ENCODE measurements around the gene ZDHHC6. TPM values are rescaled to one million over a fixed set of nuclear protein-coding genes. Genes with fewer than 3 reads are reported as not detected.

Gene ZDHHC6
- total RNA-seq, 4 donors from 2014 or later: 15.1 to 31.1 (median 24.7) TPM

GRCh38 chr10:112429654-112430230 lies 17.0 kb downstream of the ZDHHC6 start:
- TF ChIP-seq, protein P1, sequence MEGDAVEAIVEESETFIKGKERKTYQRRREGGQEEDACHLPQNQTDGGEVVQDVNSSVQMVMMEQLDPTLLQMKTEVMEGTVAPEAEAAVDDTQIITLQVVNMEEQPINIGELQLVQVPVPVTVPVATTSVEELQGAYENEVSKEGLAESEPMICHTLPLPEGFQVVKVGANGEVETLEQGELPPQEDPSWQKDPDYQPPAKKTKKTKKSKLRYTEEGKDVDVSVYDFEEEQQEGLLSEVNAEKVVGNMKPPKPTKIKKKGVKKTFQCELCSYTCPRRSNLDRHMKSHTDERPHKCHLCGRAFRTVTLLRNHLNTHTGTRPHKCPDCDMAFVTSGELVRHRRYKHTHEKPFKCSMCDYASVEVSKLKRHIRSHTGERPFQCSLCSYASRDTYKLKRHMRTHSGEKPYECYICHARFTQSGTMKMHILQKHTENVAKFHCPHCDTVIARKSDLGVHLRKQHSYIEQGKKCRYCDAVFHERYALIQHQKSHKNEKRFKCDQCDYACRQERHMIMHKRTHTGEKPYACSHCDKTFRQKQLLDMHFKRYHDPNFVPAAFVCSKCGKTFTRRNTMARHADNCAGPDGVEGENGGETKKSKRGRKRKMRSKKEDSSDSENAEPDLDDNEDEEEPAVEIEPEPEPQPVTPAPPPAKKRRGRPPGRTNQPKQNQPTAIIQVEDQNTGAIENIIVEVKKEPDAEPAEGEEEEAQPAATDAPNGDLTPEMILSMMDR (IDR thresholded peaks at IDR 0.05): no peak
- TF ChIP-seq POLR2A (IDR thresholded peaks at IDR 0.05): no peak
- intact Hi-C loops (cut with DNase I): no loop called here
- H3K4me1 ChIP-seq: no peaks in the 10 kb centered on the region
- peaks cover 0 to 97% (median 6%) of the 10 kb centered on the region in 3 donors for H3K36me3 ChIP-seq
- WGBS, 2 donors: 77 to 83% methylated on average over 5 to 12 of the region's 15 CpGs
- no peak overlapping the region for H3K27ac ChIP-seq
- H3K4me3 ChIP-seq: no peak overlapping the region
- no peaks in the 10 kb centered on the region for H3K9me3 ChIP-seq
- no peak for DNase-seq
- no peaks in the 10 kb centered on the region for H3K27me3 ChIP-seq

DNA sequence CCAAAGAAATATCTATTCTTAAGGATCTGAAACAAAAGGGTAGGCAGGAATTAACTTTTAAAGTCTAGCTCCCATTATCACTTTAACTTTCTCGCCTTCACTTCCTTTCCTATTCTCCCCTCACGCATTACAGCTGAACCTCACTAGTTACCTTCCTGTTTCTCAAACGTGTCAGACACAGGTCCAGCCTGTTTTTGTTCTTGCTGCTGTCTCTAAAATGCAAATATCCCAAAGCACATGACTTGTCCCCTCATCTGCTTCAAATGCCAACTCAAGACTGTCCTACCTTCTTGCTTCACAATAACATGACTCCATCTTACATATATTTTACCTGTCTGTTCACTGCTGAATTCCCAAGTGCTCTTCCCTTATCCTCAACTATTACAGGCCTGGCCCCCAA lies 17.6 kb downstream of the ZDHHC6 start:
- Histone ChIP-seq H3K27me3 (no peaks in the 10 kb centered on the region), H3K9me3 (no peaks in the 10 kb centered on the region), H3K27ac (no peak overlapping the region), H3K4me3 (no peak overlapping the region), H3K4me1 (no peaks in the 10 kb centered on the region), H3K36me3 (peaks cover 0 to 97% (median 6%) of the 10 kb centered on the region in 3 donors)
- DNase-seq: no peak
- no peak for TF ChIP-seq POLR2A (IDR thresholded peaks at IDR 0.05)
- TF ChIP-seq, protein P1 (IDR thresholded peaks at IDR 0.05): no peak
- intact Hi-C loops (cut with DNase I): no loop called here
- 56 to 64% methylated on average over 3 of the region's 3 CpGs for WGBS, 2 donors

DNA sequence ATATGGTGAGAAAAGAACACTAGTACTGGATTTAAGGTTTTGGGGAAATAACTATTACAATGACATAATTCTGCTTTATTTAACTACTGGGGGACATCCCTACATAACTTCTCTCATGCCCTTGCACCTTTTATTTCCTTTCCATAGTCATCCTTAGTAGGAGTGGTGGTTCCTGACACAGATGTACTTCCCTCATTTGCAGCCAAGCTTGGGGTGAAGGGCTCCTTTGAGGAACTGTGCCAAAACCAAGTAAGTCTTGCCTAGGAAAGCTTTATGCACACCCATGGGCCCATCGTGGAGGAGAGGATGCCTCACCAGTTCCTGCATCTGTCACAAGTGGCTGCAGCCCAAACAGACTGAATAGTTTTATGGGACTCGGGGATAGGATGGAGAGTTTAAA lies 20.6 kb downstream of the ZDHHC6 start:
- Histone ChIP-seq H3K4me1 (no peaks in the 10 kb centered on the region), H3K4me3 (no peak overlapping the region), H3K36me3 (peaks cover 0 to 89% (median 6%) of the 10 kb centered on the region in 3 donors), H3K27me3 (no peaks in the 10 kb centered on the region), H3K27ac (no peak overlapping the region), H3K9me3 (no peaks in the 10 kb centered on the region)
- DNase-seq: no peak
- intact Hi-C loops (cut with DNase I): no loop called here
- WGBS, 2 donors: 64 to 65% methylated on average over 2 of the region's 2 CpGs
- TF ChIP-seq, protein P1 (IDR thresholded peaks at IDR 0.05): no peak
- no peak for TF ChIP-seq POLR2A (IDR thresholded peaks at IDR 0.05)

- intact Hi-C loops (cut with DNase I): no loop called here
- Histone ChIP-seq H3K4me1 (no peaks in the 10 kb centered on the region), H3K27me3 (no peaks in the 10 kb centered on the region), H3K27ac (no peak overlapping the region), H3K36me3 (peaks cover 0 to 75% (median 0%) of the 10 kb centered on the region in 3 donors), H3K9me3 (no peaks in the 10 kb centered on the region), H3K4me3 (no peak overlapping the region)
- no peak for TF ChIP-seq POLR2A (IDR thresholded peaks at IDR 0.05)
- TF ChIP-seq, protein P1 (IDR thresholded peaks at IDR 0.05): no peak
- 57 to 69% methylated on average over 2 of the region's 2 CpGs for WGBS, 2 donors
- DNase-seq: no peak
Measured at GRCh38 chr10:112424651-112425050, 22.1 kb downstream of the ZDHHC6 start.

GRCh38 chr10:112421731-112422130 lies 25.0 kb downstream of the ZDHHC6 start:
- no peaks in the 10 kb centered on the region for H3K9me3 ChIP-seq
- H3K4me1 ChIP-seq: no peaks in the 10 kb centered on the region
- DNase-seq: no peak
- no peak overlapping the region for H3K4me3 ChIP-seq
- WGBS, 2 donors: 86 to 88% methylated on average over 3 of the region's 3 CpGs
- H3K27ac ChIP-seq: no peak overlapping the region
- no peaks in the 10 kb centered on the region for H3K27me3 ChIP-seq
- intact Hi-C loops (cut with DNase I): no loop called here
- peaks cover 0 to 62% (median 0%) of the 10 kb centered on the region in 3 donors for H3K36me3 ChIP-seq
- TF ChIP-seq, protein P1 (IDR thresholded peaks at IDR 0.05): no peak
- no peak for TF ChIP-seq POLR2A (IDR thresholded peaks at IDR 0.05)
